NCI-H1930 (cell line): ENCODE results near the gene PARD3B.

ENCODE experiments used
- DNase-seq, 2 experiments: peaks; one replicate each; lab custom pipeline; 2025; lab: John Stamatoyannopoulos, UW

PARD3B gene

GRCh38 chr2:205138735-205139134, 593.5 kb downstream of the PARD3B start:
- no peak for DNase-seq

- DNase-seq, result peak; percentile 31 to 53
These were observed 594.7 kb downstream of the PARD3B start for GRCh38 chr2:205139822-205140463.

- DNase-seq, result no peak
These were observed 596.1 kb downstream of the PARD3B start for GRCh38 chr2:205141381-205141780.

- DNase-seq, result no peak
These were observed 600.6 kb downstream of the PARD3B start for GRCh38 chr2:205145888-205146287.

GRCh38 chr2:205148755-205149154, 603.5 kb downstream of the PARD3B start:
- peak in 1 of 2 experiments; percentile 22 for DNase-seq

- no peak for DNase-seq
These were observed 611.2 kb downstream of the PARD3B start for GRCh38 chr2:205156457-205156856.

GRCh38 chr2:205158404-205158803, 613.1 kb downstream of the PARD3B start:
- DNase-seq, result no peak

- DNase-seq, result no peak
These were observed 616.0 kb downstream of the PARD3B start for GRCh38 chr2:205161156-205161839.

GRCh38 chr2:205166745-205167144, 621.5 kb downstream of the PARD3B start:
- DNase-seq, result no peak

- DNase-seq, result peak in 1 of 2 experiments; percentile 40
These were observed 623.7 kb downstream of the PARD3B start for GRCh38 chr2:205169012-205169411.

GRCh38 chr2:205169464-205169863, 624.2 kb downstream of the PARD3B start:
- no peak for DNase-seq

- DNase-seq, result no peak
These were observed 625.1 kb downstream of the PARD3B start for GRCh38 chr2:205170399-205170798.

- DNase-seq, result no peak
These were observed 626.1 kb downstream of the PARD3B start for GRCh38 chr2:205171261-205171940.

- no peak for DNase-seq
These were observed 630.6 kb downstream of the PARD3B start for GRCh38 chr2:205175831-205176230.

GRCh38 chr2:205176546-205176945, 631.3 kb downstream of the PARD3B start:
- no peak for DNase-seq

- DNase-seq, result no peak
These were observed 632.3 kb downstream of the PARD3B start for GRCh38 chr2:205177546-205177945.

- DNase-seq, result no peak
These were observed 635.5 kb downstream of the PARD3B start for GRCh38 chr2:205180730-205181129.

- no peak for DNase-seq
These were observed 642.5 kb downstream of the PARD3B start for GRCh38 chr2:205187731-205188130.

GRCh38 chr2:205188239-205189138, 643.2 kb downstream of the PARD3B start:
- DNase-seq, result no peak

- no peak for DNase-seq
These were observed 644.0 kb downstream of the PARD3B start for GRCh38 chr2:205189301-205189700.

- no peak for DNase-seq
These were observed 645.3 kb downstream of the PARD3B start for GRCh38 chr2:205190528-205190927.
